T follicular helper cell (primary cell): ENCODE results near the gene HOMER3.
"Not testable (repeated sequence)": the region's sequence is repeated elsewhere in the genome, so short reads cannot be mapped to it uniquely, and the experiment has no call there.

Experiments
- DNase-seq: peaks from one replicate; pipeline ENCODE4 v3.0.0-alpha.2; 2020; ENCODE audit warnings: low read depth

HOMER3 gene

DNA sequence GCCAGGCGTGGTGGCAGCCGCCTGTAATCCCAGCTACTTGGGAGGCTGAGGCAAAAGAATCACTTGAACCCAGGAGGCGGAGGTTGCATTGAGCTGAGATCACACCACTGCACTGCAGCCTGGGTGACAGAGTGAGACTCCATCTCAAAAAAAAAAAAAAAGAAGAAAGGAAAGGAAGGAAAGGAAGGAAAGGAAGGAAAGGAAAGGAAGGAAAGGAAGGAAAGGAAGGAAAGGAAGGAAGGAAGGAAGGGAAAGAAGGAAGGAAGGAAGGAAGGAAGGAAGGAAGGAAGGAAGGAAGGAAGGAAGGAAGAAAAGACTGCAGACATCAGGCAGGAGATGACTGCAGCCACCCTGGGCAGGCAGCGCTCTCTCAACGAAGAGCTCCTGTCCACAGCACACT is 38.5 kb downstream of the HOMER3 start:
- DNase-seq, result not testable (repeated sequence)

DNA sequence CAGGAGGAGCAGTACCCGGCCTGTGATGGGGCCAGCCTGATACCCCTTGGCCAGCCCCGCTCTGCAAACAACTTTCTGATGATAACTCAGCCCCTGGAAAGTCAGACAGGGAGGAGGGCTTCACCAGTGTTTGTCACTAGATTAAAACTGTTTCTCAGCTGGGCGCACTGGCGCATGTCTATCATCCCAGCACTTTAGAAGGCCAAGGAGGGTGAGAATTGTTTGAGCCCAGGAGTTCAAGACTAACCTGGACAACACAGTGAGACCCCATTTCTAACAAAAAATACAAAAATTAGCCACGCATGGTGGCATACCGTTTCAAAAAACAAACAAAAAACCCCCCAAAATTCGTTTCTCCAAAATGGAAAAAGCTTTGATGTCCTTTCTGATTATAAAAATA is 39.5 kb downstream of the HOMER3 start:
- DNase-seq, result no peak

DNA sequence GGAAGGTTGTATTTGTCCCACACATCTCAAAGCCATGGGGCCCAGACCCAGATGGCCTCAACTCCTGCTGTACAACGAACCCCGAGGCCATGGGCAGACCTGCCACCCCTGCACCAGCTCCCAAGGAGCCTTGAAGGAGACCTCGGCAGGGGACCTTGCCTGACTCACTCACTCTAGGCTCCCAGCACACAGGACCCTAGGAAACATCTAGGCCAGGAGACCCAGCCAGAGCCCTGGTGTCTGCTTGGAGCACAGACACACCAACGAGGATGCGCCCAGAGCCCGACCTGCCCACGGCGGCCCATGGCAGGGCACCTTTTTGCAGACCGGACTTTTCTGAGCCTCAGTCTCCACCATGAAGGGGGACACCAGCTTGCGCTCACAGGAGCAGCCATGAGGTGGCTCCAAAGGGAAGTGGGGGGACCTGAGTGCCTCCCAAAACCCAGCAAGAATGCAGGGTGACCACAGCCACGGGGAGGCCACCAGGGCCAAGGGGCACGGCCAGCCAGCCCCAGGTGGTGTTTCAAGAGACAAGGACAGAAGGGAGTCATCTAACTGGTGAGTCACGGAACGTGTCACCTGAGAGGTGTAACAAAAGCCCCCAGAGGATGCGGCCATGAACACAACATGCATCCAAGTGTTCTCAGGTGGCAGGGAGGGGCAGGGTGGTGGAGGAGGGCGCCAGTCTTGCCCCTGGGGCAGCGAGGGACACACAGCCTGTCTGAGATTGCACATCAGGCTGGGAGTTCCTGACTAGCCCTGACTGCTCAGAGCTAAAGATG is 40.1 kb downstream of the HOMER3 start:
- no peak for DNase-seq

DNA sequence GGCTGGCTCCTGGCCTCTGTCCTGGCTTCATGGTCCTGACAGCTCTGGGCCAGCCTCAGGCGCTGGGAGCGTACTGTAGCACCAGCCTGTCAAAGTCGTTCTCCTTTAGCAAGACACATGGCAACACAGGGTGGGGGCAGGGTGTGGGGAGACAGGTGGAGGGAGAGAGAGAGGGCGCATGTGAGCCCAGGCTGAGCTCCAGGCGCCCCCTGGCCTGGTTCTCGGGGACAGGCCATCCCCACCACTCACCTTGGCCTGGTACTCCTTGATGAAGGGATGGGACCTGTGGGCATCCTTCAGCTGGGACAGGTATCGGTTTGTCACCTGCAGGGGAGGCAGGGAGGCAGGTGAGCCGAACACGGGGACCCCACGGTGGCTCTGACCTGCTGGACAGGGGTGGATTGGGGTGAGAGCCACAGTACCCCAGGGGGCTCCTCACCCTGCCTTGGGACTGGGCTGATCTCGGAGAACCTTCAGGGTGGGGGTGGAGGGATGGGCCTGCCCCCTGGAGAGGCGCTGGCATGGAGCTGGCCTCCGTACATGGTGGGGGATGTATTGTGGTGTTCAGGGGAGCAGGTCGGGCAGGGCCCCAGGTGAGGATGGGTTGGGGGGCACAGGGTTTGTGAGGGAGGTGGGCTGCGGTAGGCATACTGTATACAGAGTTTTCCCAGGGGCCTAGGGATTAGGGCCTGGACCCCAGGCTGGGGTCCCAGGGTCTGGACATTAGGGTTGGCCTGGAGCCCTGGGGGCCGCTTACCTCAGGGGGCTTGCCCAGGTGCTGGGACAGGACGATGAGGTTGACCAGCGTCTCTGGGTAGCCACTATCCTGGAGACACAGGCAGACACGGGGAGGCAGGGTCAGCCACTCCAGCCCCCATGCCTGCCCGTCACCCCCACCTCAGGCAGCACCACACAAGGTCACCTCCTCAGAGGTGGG is 41.1 kb downstream of the HOMER3 start:
- DNase-seq, result no peak

DNA sequence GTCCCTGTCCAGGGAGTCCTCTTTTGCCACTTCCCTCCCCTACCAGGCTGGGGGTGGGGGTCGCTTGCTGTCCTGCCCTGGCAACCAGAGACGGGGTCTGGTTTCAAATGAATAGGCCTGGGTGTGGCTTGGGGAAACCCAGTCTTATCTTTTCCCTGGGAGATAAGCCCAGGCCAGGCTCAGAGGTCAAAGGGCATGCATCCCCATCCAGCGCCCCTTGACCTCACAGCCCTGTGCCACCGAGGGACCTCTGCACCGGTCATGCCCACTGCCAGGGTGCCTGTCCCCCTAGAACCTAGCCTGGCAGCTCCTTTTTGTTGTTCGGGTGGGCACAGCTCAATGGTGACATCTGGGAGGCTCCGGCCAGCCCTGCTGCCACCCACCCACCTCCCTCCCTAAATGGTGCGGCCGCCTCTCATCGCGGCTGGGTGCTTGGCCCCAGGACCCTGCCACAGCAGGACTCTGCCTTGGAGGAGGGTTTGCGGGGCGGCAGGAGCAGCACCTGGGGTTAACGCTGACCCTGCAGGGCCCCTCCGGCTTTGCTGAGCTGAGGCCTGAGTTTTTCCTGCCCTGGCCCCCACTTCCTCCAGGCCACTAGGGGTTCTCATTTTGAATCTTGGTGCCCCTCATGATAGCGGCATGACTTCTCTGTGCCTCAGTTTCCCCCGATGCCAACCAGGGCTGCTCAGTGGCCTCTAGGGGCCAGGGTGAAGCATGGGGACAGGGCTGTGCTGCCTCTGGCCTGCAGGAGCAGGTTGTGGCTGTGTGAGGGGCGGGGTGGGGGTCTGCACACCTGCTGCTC is 42.2 kb downstream of the HOMER3 start:
- no peak for DNase-seq

DNA sequence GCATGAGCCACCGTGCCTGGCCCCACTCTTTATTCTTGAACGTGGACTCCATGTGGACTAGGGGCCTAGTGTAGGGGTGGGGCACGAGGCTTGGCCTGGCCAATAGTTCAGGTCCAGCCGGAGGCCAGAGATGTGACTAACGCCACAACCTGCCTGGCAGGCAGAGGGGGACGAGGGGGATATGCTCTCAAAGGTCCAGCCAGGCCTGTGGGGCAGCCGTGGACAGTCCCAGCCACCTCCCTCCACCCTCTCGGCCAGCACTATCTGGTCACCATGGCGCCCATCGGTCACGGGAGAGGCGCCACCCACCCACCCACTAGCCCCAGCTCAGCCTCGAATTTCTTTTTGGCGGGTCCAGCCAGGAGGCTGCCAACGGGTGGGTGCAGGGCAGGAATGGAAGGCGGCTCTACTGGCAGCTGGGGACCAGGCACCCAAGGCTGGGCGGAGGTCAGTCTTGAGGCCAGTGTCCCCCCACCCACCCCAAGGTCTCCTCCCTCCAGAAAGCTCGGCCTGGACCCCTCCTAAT is 42.9 kb downstream of the HOMER3 start:
- no peak for DNase-seq

DNA sequence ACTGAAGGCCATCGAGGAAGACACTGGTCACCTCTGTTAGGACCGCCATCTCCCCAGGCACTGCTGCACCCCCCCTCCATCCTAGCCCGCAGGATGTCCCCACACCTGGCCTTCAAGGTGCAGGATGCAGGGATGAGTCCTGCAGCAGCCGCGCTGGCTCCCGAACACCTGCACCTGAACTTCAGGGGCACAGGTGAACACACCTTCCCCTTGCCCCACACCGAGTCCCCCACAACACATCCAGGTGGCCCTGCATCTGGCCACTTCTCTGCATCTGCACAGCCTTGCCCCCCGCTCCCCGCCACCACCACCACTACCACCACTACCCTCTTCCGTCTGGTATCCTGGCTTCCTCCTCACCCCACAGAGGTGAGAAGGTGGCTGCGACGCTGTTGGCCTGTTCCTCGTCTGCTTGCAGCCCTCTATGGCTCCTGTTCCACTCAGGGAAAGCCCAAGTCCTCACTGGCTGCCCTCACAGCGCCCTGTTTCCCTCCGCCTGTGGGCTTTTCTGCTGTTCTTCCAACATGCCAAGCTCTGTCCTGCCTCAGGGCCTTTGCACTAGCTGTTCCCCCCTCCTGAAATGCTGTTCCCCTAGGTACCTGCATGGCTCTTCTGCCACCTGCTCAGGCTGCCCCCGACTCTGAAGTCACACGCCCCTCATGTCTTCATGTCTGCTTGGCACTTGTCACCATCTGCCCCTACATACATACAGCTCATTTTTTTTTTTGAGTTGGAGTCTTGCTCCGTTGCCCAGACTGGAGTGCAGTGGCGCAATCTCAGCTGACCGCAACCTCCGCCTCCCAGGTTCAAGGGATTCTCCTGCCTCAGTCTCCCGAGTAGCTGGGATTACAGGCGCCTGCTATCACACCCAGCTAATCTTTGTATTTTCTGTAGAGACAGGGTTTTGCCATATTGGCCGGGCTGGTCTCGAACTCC is 43.7 kb downstream of the HOMER3 start:
- no peak for DNase-seq

DNA sequence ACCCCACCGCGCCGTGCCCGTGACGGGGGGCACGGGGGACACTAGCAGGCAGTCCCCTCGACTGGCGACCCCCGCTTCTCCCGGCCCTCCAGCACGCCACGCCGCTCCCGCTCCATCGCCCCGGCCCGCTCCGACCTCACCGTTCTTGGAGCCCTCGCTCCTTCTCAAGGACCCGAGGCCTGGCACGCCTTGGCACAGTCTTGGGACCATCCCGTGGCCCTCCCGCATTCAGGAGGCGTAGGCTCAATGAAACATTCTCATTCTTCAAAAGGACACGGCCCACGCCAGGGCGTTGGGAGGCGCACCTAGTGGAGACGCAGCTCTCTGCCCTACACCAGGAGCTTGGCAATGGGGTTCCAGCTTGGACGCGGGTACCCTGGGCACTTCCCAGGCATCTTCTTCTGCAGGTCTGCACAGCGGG is 44.6 kb downstream of the HOMER3 start:
- DNase-seq, result no peak

DNA sequence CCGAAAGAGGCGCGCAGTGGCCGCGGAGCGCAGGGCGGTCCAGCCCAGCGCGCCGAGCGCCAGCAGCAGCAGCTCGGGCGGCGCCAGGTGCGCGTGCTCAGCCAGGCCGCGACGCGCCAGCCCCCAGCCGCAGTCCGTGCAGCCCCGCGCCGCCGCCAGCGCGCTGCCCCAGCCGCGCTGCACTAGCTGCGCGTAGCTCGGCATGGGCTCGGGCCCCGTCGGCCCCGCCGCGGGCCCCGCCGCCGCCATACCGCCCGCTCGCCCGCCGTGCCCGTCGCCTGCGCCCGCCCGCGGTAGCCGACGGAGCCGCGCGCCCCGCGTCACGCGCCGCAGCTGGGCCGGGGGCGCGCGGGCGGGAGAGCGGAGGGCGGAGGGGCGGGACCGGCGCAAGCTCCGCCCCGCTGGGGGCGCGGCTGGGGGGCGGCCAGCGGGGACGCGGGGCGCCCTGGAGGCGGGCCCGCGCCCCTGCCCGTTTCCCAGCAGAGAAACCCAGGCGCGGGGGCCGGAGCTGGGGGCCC is 45.1 kb downstream of the HOMER3 start, which contains the start of gene CERS1:
Gene CERS1, minus strand, starts transcription at position 335 of the 518 bp plus-strand sequence. Its CDS starts 86 bp downstream, at position 249.
- DNase-seq, result no peak

DNA sequence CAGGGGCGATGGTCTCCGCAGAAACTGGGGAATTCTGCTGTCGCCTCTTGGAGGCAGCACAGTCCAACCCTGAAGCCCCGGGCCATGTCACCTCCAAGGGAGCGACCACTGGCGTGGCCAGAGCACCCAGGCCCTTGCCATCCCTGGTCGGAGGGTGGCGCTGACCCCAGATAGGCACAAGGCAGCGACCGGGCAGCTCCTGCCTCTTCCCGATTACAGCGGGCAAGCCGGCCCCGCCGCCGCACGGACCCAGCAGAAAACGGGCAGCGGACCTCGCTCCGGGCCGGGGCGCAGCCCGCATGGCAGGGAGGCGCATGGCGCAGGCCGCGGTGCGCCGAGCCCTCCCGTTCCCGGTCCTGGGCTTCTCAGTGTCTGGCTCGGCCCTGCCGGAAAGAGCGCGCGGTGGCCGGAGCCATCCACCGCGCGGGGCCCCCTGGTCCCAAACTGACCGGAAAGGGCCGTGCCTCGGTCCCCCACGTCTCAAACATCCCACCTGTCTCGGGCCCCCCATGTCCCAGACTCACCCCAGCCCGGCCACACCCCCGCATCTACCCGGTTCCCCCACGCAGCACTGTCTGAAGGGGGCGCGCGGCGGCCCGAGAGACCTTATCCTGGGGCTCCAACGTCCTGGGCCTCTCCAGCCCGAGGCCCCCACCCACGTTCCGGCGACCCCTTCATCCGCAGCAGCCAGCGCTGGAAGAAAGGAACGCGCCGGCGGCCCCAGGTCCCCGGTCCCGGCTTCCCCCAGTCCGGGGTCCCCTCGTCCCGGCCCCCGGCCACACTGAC is 45.8 kb downstream of the HOMER3 start:
- no peak for DNase-seq

DNA sequence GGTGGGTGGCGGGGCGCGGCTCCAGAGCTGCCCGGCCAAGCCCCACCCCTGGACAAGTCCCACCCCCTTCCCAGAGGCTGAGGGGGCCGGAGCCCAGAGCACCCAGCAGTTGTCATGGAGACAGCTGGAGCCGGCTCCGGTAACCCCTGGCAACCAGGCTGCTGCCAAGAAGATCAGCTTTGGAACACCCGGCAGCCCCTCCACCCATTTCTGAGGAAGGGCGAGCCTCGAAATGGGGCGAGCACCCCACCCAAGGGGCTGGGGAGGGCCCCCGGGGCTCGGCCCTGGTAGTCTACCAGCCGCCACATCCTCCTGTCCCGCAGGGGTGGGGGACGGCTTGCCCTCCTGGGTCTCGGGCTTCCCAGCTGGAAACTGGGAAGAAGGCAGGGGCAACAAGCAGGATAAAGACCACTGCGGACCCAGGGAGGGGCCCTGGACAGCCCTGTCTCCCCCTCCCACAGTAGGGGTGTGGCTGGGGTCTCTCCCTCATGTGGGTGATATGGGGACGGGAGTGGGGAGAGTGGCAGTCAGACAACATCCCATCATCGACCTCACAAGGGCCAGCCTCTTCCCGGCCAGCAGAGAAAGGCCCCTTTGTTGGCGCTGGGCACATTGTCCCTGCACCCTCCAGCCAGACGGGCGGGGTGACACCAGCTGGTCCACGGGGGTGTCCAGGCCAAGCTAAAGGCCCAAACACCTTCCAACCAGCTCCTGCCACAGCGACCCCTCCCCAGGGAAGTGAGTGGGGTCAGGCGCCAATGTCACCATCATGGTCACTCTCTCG is 46.6 kb downstream of the HOMER3 start:
- DNase-seq, result no peak

DNA sequence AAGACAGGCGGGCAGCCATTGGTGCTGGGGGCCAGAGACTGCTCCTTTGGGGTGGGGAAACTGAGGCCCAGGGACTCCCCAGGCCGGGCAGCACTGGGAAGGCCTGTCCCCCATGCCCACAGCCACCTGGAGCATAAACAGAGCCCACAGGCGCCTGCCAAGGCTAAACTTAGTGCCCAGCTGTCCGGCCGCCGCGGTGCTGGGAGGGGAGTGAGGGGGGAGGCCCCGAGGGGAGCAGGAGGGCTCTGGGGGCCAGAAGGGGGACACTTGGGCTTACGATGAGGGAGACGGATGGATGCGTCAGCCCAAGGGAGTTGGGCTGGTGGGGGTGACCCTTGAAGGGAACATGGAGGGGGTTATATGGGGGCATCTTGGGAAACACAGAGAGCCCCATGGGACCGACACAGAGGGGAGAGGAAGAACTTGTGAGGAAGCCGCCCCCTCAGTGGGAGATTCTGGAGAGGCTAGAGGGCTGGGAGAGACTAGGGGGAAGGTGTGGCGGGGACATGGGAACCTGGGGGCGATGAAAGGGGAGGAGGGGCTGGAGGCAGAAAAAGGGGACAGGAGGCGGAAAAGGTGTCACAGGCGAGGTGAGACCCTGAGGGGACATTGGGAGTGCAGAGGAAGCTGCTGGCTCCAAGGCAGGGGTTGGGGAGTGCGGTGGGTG is 47.3 kb downstream of the HOMER3 start:
- DNase-seq, result no peak

DNA sequence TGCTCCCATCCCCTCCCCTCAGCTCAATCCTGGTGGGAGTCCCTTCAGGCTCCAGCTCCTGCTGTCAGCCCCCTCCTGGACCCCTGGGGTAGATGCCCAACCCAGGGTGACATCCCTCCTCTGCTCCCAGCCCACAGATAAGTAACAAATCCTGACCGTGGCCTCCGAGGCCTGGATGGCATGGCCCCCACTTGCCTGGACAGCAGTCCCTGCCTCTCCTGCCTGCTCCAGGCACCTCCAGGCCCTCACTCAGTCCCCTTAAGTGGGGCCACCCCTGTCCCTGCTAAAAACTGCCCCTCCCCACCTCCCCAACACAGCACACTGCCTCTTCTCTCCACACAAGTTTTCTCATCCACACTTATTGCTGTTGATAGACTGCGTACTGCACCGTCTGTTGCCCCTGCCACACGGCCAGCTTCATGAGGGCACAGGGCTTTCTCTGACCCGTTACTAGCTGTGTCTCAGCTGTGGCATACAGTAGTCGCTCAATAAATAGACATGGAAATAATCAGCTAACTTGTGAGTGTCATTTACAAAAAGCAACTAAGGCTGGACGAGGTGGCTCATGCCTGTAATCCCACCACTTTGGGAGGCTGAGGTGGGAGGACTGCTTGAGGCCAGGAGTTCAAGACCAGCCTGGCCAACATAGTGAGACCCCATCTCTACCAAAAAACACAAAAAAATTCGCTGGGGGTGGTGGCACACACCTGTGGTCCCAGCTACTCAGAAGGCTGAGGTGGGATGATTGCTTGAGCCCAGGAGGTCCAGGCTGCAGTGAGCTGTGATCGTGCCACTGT is 50.9 kb downstream of the HOMER3 start:
- no peak for DNase-seq

DNA sequence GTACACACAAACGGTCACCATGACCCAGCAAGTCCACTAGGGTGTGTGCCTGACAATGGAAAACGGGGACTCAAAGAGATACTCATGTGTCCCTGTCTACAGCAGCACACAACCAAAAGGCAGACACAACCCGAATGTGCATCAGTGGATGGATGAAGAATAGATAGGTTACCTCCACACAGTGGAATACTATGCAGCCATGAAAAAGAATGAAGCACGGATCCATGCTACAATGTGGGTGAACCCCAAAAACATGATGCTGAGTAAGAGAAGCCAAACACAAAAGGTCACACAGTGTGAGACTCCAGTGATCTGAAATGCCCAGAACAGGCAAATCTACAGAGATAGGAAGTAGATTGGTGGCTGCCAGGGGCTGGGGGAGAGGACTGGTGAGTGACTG is 54.0 kb downstream of the HOMER3 start:
- DNase-seq, result no peak

DNA sequence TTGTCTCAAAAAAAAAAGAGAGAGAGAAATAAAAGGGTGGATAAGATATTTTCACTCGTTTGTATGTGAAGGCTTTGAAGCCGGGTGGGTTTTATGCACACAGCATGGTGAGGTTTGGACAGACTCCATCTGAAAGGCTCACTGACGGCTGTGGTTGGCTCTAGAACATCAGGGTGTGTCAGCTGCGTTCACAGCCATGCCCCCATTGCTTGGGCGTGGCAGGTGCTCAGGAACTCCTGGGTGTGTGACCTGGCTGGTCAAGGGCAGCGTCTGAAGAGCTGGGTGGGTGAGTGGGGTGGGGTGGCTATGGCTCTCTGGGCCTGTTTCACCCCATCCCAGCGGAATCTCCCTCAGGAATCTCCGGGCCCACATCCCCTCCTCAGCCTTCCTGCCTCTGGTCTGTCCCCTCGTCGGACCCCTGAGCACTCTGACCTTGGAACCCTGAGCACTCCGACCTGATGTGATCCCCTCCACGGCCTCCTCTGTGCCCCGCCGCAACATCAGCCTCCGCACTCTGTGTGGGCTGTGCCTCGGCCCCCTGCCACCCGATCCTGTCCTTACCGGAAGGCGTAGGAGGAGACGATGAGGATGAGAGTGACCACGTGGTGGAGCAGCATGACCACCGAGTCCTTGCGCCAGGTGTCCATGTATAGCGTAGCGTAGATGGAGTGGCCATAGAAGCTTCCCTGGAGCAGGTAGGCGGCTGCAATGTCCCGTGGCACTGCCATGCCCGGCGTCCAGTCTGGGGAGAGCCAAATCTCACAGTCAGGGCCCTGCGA is 57.3 kb downstream of the HOMER3 start:
- DNase-seq, result no peak

DNA sequence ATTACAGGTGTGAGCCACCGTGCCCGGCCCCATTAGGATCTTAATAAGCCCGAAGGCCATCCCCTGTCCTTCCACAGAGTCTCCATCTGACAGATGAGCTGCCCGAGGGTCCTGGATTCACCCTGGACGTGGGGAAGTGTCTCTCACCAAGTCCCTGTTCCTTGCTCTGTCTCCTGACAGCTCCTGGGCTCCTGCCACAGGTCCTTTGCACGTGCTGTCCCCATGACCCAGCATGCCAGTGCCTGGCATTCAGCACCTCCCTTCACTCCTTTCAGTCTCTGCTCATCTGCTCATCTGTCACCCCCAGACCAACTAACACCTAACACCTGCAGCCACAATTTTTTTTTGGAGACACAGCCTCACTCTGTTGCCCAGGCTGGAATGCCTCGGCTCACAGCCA is 59.5 kb downstream of the HOMER3 start:
- no peak for DNase-seq
